ENCODE measurements around the gene CRYAA.
"Not testable (repeated sequence)": the region's sequence is repeated elsewhere in the genome, so short reads cannot be mapped to it uniquely, and the experiment has no call there.

The CRYAA gene

GRCh38 chr21:43169891-43170290 is 1.1 kb downstream of the CRYAA start:
- not testable (repeated sequence) for H3K4me3 ChIP-seq (ENCODE audit: low read length); H3K9me2 ChIP-seq (replicated peaks; ENCODE audit: control insufficient read depth, low read length); H3K9me3 ChIP-seq (ENCODE audit: control insufficient read depth, insufficient read depth, low read length); H3F3A ChIP-seq (ENCODE audit: control insufficient read depth, insufficient read depth); H3K4me1 ChIP-seq (ENCODE audit: control insufficient read depth, low read length); H4K20me1 ChIP-seq (ENCODE audit: control insufficient read depth, insufficient read depth, low read depth, low read length); H3K27ac ChIP-seq (ENCODE audit: low read depth, low read length); H3K36me3 ChIP-seq (ENCODE audit: control insufficient read depth, low read length); H3K79me2 ChIP-seq (ENCODE audit: control insufficient read depth, low read length); H3K27me3 ChIP-seq (ENCODE audit: control insufficient read depth, low read length); H3K4me2 ChIP-seq (ENCODE audit: low read length)

GRCh38 chr21:43172812-43173211 is 4.0 kb downstream of the CRYAA start:
- not testable (repeated sequence) for H3K27ac ChIP-seq (ENCODE audit: low read depth, low read length); H3K36me3 ChIP-seq (ENCODE audit: control insufficient read depth, low read length); H4K20me1 ChIP-seq (ENCODE audit: control insufficient read depth, insufficient read depth, low read depth, low read length); H3K79me2 ChIP-seq (ENCODE audit: control insufficient read depth, low read length); H3F3A ChIP-seq (ENCODE audit: control insufficient read depth, insufficient read depth); H3K4me2 ChIP-seq (ENCODE audit: low read length); H3K9me2 ChIP-seq (replicated peaks; ENCODE audit: control insufficient read depth, low read length); H3K9me3 ChIP-seq (ENCODE audit: control insufficient read depth, insufficient read depth, low read length); H3K27me3 ChIP-seq (ENCODE audit: control insufficient read depth, low read length); H3K4me1 ChIP-seq (ENCODE audit: control insufficient read depth, low read length); H3K4me3 ChIP-seq (ENCODE audit: low read length)

- H4K20me1 ChIP-seq (ENCODE audit: control insufficient read depth, insufficient read depth, low read depth, low read length); H3K4me2 ChIP-seq (ENCODE audit: low read length); H3K9me2 ChIP-seq (replicated peaks; ENCODE audit: control insufficient read depth, low read length); H3K27ac ChIP-seq (ENCODE audit: low read depth, low read length); H3K36me3 ChIP-seq (ENCODE audit: control insufficient read depth, low read length); H3K4me3 ChIP-seq (ENCODE audit: low read length); H3K4me1 ChIP-seq (ENCODE audit: control insufficient read depth, low read length); H3K79me2 ChIP-seq (ENCODE audit: control insufficient read depth, low read length); H3F3A ChIP-seq (ENCODE audit: control insufficient read depth, insufficient read depth); H3K27me3 ChIP-seq (ENCODE audit: control insufficient read depth, low read length); H3K9me3 ChIP-seq (ENCODE audit: control insufficient read depth, insufficient read depth, low read length): not testable (repeated sequence)
Observed at GRCh38 chr21:43173438-43173837, 4.6 kb downstream of the CRYAA start.

- not testable (repeated sequence) for H3K9me3 ChIP-seq (ENCODE audit: control insufficient read depth, insufficient read depth, low read length); H3K4me2 ChIP-seq (ENCODE audit: low read length); H3F3A ChIP-seq (ENCODE audit: control insufficient read depth, insufficient read depth); H3K9me2 ChIP-seq (replicated peaks; ENCODE audit: control insufficient read depth, low read length); H3K27me3 ChIP-seq (ENCODE audit: control insufficient read depth, low read length); H3K4me1 ChIP-seq (ENCODE audit: control insufficient read depth, low read length); H3K27ac ChIP-seq (ENCODE audit: low read depth, low read length); H3K79me2 ChIP-seq (ENCODE audit: control insufficient read depth, low read length); H3K36me3 ChIP-seq (ENCODE audit: control insufficient read depth, low read length); H4K20me1 ChIP-seq (ENCODE audit: control insufficient read depth, insufficient read depth, low read depth, low read length); H3K4me3 ChIP-seq (ENCODE audit: low read length)
Observed at GRCh38 chr21:43173930-43174329, 5.1 kb downstream of the CRYAA start.

GRCh38 chr21:43174998-43175397 is 6.2 kb downstream of the CRYAA start:
- H3K4me3 ChIP-seq (ENCODE audit: low read length): not testable (repeated sequence)

GRCh38 chr21:43176621-43177020 is 7.8 kb downstream of the CRYAA start:
- H3K27me3 ChIP-seq (ENCODE audit: control insufficient read depth, low read length); H3K27ac ChIP-seq (ENCODE audit: low read depth, low read length); H3K9me2 ChIP-seq (replicated peaks; ENCODE audit: control insufficient read depth, low read length); H3K9me3 ChIP-seq (ENCODE audit: control insufficient read depth, insufficient read depth, low read length); H3K4me1 ChIP-seq (ENCODE audit: control insufficient read depth, low read length); H3K79me2 ChIP-seq (ENCODE audit: control insufficient read depth, low read length); H3K36me3 ChIP-seq (ENCODE audit: control insufficient read depth, low read length); H3F3A ChIP-seq (ENCODE audit: control insufficient read depth, insufficient read depth); H4K20me1 ChIP-seq (ENCODE audit: control insufficient read depth, insufficient read depth, low read depth, low read length); H3K4me2 ChIP-seq (ENCODE audit: low read length); H3K4me3 ChIP-seq (ENCODE audit: low read length): not testable (repeated sequence)

More at GRCh38 chr21:43174998-43175397, 6.2 kb downstream of the CRYAA start:
- H3K4me1 ChIP-seq (ENCODE audit: control insufficient read depth, low read length); H4K20me1 ChIP-seq (ENCODE audit: control insufficient read depth, insufficient read depth, low read depth, low read length); H3K36me3 ChIP-seq (ENCODE audit: control insufficient read depth, low read length); H3K79me2 ChIP-seq (ENCODE audit: control insufficient read depth, low read length); H3K4me2 ChIP-seq (ENCODE audit: low read length); H3K27me3 ChIP-seq (ENCODE audit: control insufficient read depth, low read length); H3K27ac ChIP-seq (ENCODE audit: low read depth, low read length); H3K9me3 ChIP-seq (ENCODE audit: control insufficient read depth, insufficient read depth, low read length); H3F3A ChIP-seq (ENCODE audit: control insufficient read depth, insufficient read depth); H3K9me2 ChIP-seq (replicated peaks; ENCODE audit: control insufficient read depth, low read length): not testable (repeated sequence)

GRCh38 chr21:43177043-43177906 is 8.5 kb downstream of the CRYAA start:
- not testable (repeated sequence) for H3F3A ChIP-seq (ENCODE audit: control insufficient read depth, insufficient read depth); H3K27me3 ChIP-seq (ENCODE audit: control insufficient read depth, low read length); H4K20me1 ChIP-seq (ENCODE audit: control insufficient read depth, insufficient read depth, low read depth, low read length)

GRCh38 chr21:43178175-43178826 is 9.5 kb downstream of the CRYAA start:
- H3K9me2 ChIP-seq (replicated peaks; ENCODE audit: control insufficient read depth, low read length); H4K20me1 ChIP-seq (ENCODE audit: control insufficient read depth, insufficient read depth, low read depth, low read length); H3K79me2 ChIP-seq (ENCODE audit: control insufficient read depth, low read length); H3K4me2 ChIP-seq (ENCODE audit: low read length); H3K4me1 ChIP-seq (ENCODE audit: control insufficient read depth, low read length); H3K27ac ChIP-seq (ENCODE audit: low read depth, low read length); H3F3A ChIP-seq (ENCODE audit: control insufficient read depth, insufficient read depth); H3K4me3 ChIP-seq (ENCODE audit: low read length); H3K36me3 ChIP-seq (ENCODE audit: control insufficient read depth, low read length); H3K27me3 ChIP-seq (ENCODE audit: control insufficient read depth, low read length); H3K9me3 ChIP-seq (ENCODE audit: control insufficient read depth, insufficient read depth, low read length): not testable (repeated sequence)

More at GRCh38 chr21:43177043-43177906, 8.5 kb downstream of the CRYAA start:
- H3K4me1 ChIP-seq (ENCODE audit: control insufficient read depth, low read length); H3K79me2 ChIP-seq (ENCODE audit: control insufficient read depth, low read length); H3K27ac ChIP-seq (ENCODE audit: low read depth, low read length); H3K9me3 ChIP-seq (ENCODE audit: control insufficient read depth, insufficient read depth, low read length); H3K36me3 ChIP-seq (ENCODE audit: control insufficient read depth, low read length); H3K4me2 ChIP-seq (ENCODE audit: low read length); H3K9me2 ChIP-seq (replicated peaks; ENCODE audit: control insufficient read depth, low read length); H3K4me3 ChIP-seq (ENCODE audit: low read length): not testable (repeated sequence)

Data from DOHH2 (cell line).